HFF-Myc (cell line): Measurements from ENCODE around the gene CEBPZ.
"Not testable (repeated sequence)": the region's sequence is repeated elsewhere in the genome, so short reads cannot be mapped to it uniquely, and the experiment has no call there.

Experiments
- DNase-seq: peaks from one replicate; pipeline ENCODE4 v3.0.0-alpha.2; 2011; ENCODE audit warnings: low read depth; ENCODE audit errors: extremely low read depth
- H3K4me3 ChIP-seq: replicated peaks from 2 replicates; pipeline ENCODE4 v1.5.1; 2011; ENCODE audit warnings: low read depth, mild to moderate bottlenecking, control low read depth, low read length
- CTCF ChIP-seq: IDR thresholded peaks from 2 replicates; pipeline ENCODE4 v1.5.1; 2012; ENCODE audit warnings: mild to moderate bottlenecking, low read depth, low read length, control low read depth; ENCODE audit errors: missing control alignments

The CEBPZ gene

GRCh38 chr2:37205689-37206341 lies 25.6 kb downstream of the CEBPZ start:
- no peak for DNase-seq
- TF ChIP-seq CTCF: no peak
- H3K4me3 ChIP-seq: no peak overlapping the region

- H3K4me3 ChIP-seq: not testable (repeated sequence)
Measured at GRCh38 chr2:37205071-37205661, 26.2 kb downstream of the CEBPZ start.

GRCh38 chr2:37203708-37204107 lies 27.7 kb downstream of the CEBPZ start:
- no peak for DNase-seq
- no peak for TF ChIP-seq CTCF
- H3K4me3 ChIP-seq: no peak overlapping the region

More at GRCh38 chr2:37205071-37205661, 26.2 kb downstream of the CEBPZ start:
- DNase-seq: not testable (repeated sequence)

GRCh38 chr2:37201766-37202165 lies 29.6 kb downstream of the CEBPZ start:
- DNase-seq: no peak
- TF ChIP-seq CTCF: no peak
- H3K4me3 ChIP-seq: no peak overlapping the region

GRCh38 chr2:37201208-37201607 lies 30.2 kb downstream of the CEBPZ start:
- TF ChIP-seq CTCF: no peak
- no peak for DNase-seq
- no peak overlapping the region for H3K4me3 ChIP-seq

- no peak overlapping the region for H3K4me3 ChIP-seq
- no peak for DNase-seq
- no peak for TF ChIP-seq CTCF
Measured at GRCh38 chr2:37198681-37199065, 32.7 kb downstream of the CEBPZ start.

GRCh38 chr2:37196320-37197195 lies 34.8 kb downstream of the CEBPZ start, which contains the start of gene CEBPZOS:
CEBPZOS (plus strand) TSS chr2:37196496; CDS start chr2:37199705, 3,209 bp downstream.
- DNase-seq: peak; percentile 52

GRCh38 chr2:37195862-37196319 lies 35.5 kb downstream of the CEBPZ start:
- H3K4me3 ChIP-seq: peak overlapping the region; percentile 91
- DNase-seq: not testable (repeated sequence)

More at GRCh38 chr2:37196320-37197195, 34.8 kb downstream of the CEBPZ start, which contains the start of gene CEBPZOS:
- TF ChIP-seq CTCF: no peak
- H3K4me3 ChIP-seq: peak within 1 kb of the TSS; percentile 91
